ENCODE data around the gene KMO. TPM values are rescaled to one million over a fixed set of nuclear protein-coding genes. Genes with fewer than 3 reads are reported as not detected.

KMO gene
- total RNA-seq, 1 donor from 2014 or later: not detected

DNA sequence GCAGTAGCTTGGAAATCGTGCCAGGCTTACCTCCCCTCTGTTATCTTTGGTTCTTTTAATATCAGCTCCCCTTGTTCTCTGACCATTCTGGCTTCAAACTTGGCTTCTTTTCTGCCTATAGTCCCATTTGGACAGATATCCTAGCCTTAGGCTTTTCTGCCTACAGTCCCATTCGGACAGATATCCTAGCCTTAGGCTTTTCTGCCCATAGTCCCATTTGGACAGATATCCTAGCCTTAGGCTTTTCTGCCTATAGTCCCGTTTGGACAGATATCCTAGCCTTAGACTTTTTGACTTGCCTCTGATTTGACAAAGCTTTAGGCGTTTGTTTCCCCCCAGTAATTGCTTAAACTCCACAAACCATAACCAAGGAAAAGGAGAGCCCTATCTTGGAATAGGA lies 82.4 kb downstream of the KMO start:
- Mint-ChIP-seq H3K4me3 (no peak overlapping the region), H3K27ac (ENCODE audit: unreplicated experiment) (no peak overlapping the region), H3K4me1 (no peaks in the 10 kb centered on the region), H3K9me3 (no peaks in the 10 kb centered on the region), H3K36me3 (ENCODE audit: low read depth) (no peaks in the 10 kb centered on the region), H3K27me3 (ENCODE audit: low read depth) (no peaks in the 10 kb centered on the region)
- DNase-seq (ENCODE audit: low read depth, low spot score): no peak
- TF ChIP-seq, protein P1, sequence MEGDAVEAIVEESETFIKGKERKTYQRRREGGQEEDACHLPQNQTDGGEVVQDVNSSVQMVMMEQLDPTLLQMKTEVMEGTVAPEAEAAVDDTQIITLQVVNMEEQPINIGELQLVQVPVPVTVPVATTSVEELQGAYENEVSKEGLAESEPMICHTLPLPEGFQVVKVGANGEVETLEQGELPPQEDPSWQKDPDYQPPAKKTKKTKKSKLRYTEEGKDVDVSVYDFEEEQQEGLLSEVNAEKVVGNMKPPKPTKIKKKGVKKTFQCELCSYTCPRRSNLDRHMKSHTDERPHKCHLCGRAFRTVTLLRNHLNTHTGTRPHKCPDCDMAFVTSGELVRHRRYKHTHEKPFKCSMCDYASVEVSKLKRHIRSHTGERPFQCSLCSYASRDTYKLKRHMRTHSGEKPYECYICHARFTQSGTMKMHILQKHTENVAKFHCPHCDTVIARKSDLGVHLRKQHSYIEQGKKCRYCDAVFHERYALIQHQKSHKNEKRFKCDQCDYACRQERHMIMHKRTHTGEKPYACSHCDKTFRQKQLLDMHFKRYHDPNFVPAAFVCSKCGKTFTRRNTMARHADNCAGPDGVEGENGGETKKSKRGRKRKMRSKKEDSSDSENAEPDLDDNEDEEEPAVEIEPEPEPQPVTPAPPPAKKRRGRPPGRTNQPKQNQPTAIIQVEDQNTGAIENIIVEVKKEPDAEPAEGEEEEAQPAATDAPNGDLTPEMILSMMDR (conservative IDR thresholded peaks at IDR 0.05): no peak

DNA sequence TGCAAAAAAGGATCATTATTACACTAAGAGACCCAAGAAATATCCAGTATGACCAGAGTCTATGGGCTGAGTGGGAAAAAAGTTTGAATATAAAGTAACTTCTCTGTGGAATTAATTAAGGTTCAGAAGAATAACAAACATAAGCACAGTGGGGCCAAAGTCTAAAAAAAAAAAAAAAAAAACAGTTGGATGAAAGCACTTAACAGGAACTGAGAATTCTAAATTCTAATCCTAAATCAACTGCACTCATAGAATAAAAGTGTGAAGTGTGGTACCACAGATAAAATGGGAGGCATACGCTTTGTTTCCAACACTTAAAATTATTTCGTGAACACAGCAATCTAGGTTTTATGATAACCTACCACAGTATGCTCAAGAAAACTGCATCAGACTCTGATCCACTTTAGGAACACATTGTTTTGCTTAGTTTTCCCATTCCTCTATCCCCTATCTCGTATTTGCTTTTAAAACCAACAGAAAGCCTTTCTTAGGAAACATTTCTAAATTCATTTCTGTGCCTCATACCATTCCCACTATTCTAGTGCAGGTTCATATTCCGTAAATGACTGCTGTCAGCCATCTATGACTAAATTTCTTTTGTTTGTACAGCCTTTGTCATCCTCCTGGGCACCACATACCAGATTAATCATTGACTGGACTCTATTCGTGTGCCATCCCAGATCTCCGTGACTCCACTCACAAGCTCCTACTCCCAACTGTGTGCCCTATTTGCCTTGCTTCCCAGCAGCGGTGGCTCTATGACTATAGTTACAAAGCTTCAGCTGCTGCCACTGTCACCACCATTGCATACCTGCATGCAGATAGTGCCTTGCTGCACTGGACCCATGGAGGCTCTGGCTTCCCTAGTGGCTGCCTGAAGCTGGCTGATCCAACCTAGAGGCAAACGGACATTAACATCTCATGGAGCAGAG lies 83.1 kb downstream of the KMO start:
- no peak overlapping the region for H3K27ac Mint-ChIP-seq (ENCODE audit: unreplicated experiment)

DNA sequence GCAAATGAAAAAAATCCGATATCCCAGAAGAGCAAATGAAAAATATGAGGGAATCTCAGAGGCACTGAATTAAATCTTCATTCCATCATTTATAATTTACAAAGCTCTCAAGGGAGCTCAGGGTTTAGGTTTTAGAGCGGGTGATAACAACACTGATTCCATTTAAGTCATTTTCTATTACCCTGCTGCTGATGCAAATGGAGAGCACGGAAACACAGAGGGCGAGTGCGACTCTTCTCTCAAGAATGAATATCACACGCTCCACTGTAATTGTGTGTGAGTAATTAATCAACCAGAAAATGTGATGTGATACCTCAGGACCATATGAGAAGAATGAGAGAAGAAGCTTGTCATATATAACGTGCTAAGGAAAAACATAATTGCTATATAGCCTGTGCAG lies 85.2 kb downstream of the KMO start:
- no peak overlapping the region for H3K27ac Mint-ChIP-seq (ENCODE audit: unreplicated experiment)
- no peaks in the 10 kb centered on the region for H3K27me3 Mint-ChIP-seq (ENCODE audit: low read depth)
- peaks cover 8% of the 10 kb centered on the region for H3K36me3 Mint-ChIP-seq (ENCODE audit: low read depth)
- no peak overlapping the region for H3K4me3 Mint-ChIP-seq
- no peak for DNase-seq (ENCODE audit: low read depth, low spot score)
- H3K4me1 Mint-ChIP-seq: no peaks in the 10 kb centered on the region
- no peaks in the 10 kb centered on the region for H3K9me3 Mint-ChIP-seq
- TF ChIP-seq, protein P1 (conservative IDR thresholded peaks at IDR 0.05): no peak

More for the DNA sequence above, 83.1 kb downstream of the KMO start:
- H3K36me3 Mint-ChIP-seq (ENCODE audit: low read depth): no peaks in the 10 kb centered on the region
- no peak overlapping the region for H3K4me3 Mint-ChIP-seq
- no peak for DNase-seq (ENCODE audit: low read depth, low spot score)
- no peaks in the 10 kb centered on the region for H3K27me3 Mint-ChIP-seq (ENCODE audit: low read depth)
- no peaks in the 10 kb centered on the region for H3K9me3 Mint-ChIP-seq
- H3K4me1 Mint-ChIP-seq: no peaks in the 10 kb centered on the region
- TF ChIP-seq, protein P1 (conservative IDR thresholded peaks at IDR 0.05): no peak

DNA sequence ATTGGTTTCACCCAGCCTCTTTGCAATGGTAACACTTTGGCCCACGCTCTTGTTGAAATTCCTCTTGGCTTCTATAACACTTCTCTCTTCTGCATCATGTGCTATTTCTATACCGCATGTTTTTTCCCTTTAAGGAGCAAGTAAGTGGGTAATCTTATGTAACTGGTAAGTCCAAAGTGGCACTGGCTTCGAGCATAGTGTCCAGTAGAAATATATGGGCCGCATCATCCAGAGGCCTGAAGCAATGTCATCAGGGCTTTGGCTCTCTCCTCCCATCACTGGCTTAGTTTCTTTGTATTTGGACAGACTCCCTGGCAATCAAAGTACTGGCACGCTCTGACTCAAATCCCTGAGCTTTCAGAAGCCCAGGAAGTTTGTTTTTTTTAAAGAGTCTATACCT lies 90.5 kb downstream of the KMO start:
- TF ChIP-seq, protein P1 (conservative IDR thresholded peaks at IDR 0.05): no peak
- Mint-ChIP-seq H3K9me3 (no peaks in the 10 kb centered on the region), H3K27me3 (ENCODE audit: low read depth) (no peaks in the 10 kb centered on the region), H3K4me3 (no peak overlapping the region), H3K4me1 (no peaks in the 10 kb centered on the region), H3K27ac (ENCODE audit: unreplicated experiment) (no peak overlapping the region), H3K36me3 (ENCODE audit: low read depth) (peaks cover 11% of the 10 kb centered on the region)
- no peak for DNase-seq (ENCODE audit: low read depth, low spot score)

DNA sequence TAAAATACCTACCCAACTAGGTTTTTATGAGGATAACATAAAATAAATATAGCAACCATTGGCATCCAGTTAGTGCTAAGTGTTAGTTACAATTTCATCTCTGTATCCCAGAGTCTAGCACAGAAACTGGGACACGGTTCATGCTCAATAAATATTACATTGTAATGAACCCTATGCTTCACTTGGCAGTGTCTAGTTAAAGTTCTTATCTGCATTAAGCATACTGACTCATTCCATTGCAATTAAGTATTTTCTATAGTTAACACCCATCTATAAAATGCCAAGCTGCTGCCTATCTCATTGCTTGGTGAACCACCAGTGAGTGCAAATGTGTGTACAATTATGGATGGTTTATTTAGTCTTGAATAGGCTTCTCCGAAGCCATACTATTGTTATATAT lies 92.8 kb downstream of the KMO start:
- H3K36me3 Mint-ChIP-seq (ENCODE audit: low read depth): peaks cover 11% of the 10 kb centered on the region
- TF ChIP-seq, protein P1 (conservative IDR thresholded peaks at IDR 0.05): no peak

More for the DNA sequence above, 92.8 kb downstream of the KMO start:
- no peak for DNase-seq (ENCODE audit: low read depth, low spot score)
- no peak overlapping the region for H3K27ac Mint-ChIP-seq (ENCODE audit: unreplicated experiment)
- H3K4me3 Mint-ChIP-seq: no peak overlapping the region
- H3K9me3 Mint-ChIP-seq: no peaks in the 10 kb centered on the region
- no peaks in the 10 kb centered on the region for H3K27me3 Mint-ChIP-seq (ENCODE audit: low read depth)
- H3K4me1 Mint-ChIP-seq: no peaks in the 10 kb centered on the region

Data from neural crest cell (in vitro differentiated cells).